Prostate gland (tissue), 2 donors: ENCODE measurements around the gene PPM1J. TPM values are rescaled to one million over a fixed set of nuclear protein-coding genes. Genes with fewer than 3 reads are reported as not detected.
A peak's percentile ranks its signal among the peaks of the same experiment; 100 is the strongest.

ENCODE experiments used
- DNase-seq: peaks from one replicate; pipeline ENCODE4 v3.0.0-alpha.2; 2019; ENCODE audit warnings: low spot score
- H3K27ac ChIP-seq, 2 donors: fragments of 200-600 bp; sonication (generic); 2 replicates each; pipeline ENCODE4 v1.5.1; 2017 to 2019
- H3K27me3 ChIP-seq: fragments of 200-600 bp; sonication (generic); replicated peaks from 2 replicates; pipeline ENCODE4 v1.5.1; 2019; ENCODE audit not compliant: insufficient read depth
- H3K36me3 ChIP-seq, 2 donors: fragments of 200-600 bp; sonication (generic); 1 replicate in 1 of 2; 2 replicates in 1 of 2; pipeline versions ENCODE4 v1.5.1 to v1.8.1; 2017 to 2019
- H3K4me1 ChIP-seq: fragments of 200-600 bp; sonication (generic); replicated peaks from 2 replicates; pipeline ENCODE4 v1.5.1; 2019
- H3K4me3 ChIP-seq, 2 donors: fragments of 200-600 bp; sonication (generic); 2 replicates each; pipeline ENCODE4 v1.5.1; 2017 to 2019
- H3K9me3 ChIP-seq: fragments of 200-600 bp; sonication (generic); 2 replicates; pipeline ENCODE4 v1.5.1; 2017
- POLR2A ChIP-seq: fragments of 450-650 bp; IDR thresholded peaks from one replicate; pipeline ENCODE4 v1.6.1; 2016; ENCODE audit warnings: antibody characterized with exemption, mild to moderate bottlenecking
- POLR2AphosphoS5 ChIP-seq: sonication (generic); formaldehyde crosslinking; IDR thresholded peaks from one replicate; pipeline ENCODE4 v1.6.1; 2017; ENCODE audit warnings: antibody characterized with exemption
- WGBS: methylation state at CpG from one replicate; pipeline ENCODE4 v1.1.5; 2018; 5-methylcytosine and 5-hydroxymethylcytosine counted together
- intact Hi-C: fragments of 100-400 bp; cut with DNase I; formaldehyde crosslinking; loops from one replicate; pipeline ENCODE4 v1.14.2; 2022
- total RNA-seq, 2 donors: library from RNA; depleted of rRNA; stranded (reverse); fragments of >200 nt; gene quantifications; one replicate each; pipeline ENCODE4 v1.1.0, GENCODE V29; 2016
- TF ChIP-seq, protein P1 (sequence below), 4 experiments: fragments of 200-600 bp in 2 of 4; fragments of 450-650 bp in 2 of 4; sonication (generic) in 2 of 4; IDR thresholded peaks; 1 replicate in 3 of 4; 2 replicates in 1 of 4; pipeline ENCODE4 v1.5.1; 2016 to 2019; ENCODE audit warnings: antibody characterized with exemption in 4 of 4, mild to moderate bottlenecking in 2 of 4, moderate library complexity in 2 of 4

The PPM1J gene
- total RNA-seq, 2 donors from 2014 or later, result 2.0 to 16.8 TPM

DNA sequence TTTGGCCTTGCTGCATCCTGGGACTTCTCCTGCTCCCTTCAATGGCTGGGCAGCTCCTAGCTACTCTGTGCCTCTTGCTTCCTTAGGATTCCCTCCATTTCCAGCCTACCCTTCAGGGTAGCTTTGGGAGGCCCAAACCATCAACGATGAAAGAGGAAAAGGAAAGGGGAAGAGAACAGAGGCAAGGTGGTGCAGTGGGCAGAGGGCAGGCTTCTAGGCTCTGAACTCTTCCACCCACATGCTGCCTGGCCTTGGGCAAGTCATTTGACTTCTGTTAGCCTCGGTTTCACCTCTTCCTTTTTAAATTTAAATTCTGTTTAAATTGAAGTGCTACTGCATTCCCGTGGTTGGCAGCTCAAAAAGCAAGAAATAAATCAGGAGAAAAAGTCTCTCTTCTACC lies 5.7 kb upstream of the PPM1J start:
- TF ChIP-seq POLR2A (no peak), POLR2AphosphoS5 (no peak)
- TF ChIP-seq, protein P1, sequence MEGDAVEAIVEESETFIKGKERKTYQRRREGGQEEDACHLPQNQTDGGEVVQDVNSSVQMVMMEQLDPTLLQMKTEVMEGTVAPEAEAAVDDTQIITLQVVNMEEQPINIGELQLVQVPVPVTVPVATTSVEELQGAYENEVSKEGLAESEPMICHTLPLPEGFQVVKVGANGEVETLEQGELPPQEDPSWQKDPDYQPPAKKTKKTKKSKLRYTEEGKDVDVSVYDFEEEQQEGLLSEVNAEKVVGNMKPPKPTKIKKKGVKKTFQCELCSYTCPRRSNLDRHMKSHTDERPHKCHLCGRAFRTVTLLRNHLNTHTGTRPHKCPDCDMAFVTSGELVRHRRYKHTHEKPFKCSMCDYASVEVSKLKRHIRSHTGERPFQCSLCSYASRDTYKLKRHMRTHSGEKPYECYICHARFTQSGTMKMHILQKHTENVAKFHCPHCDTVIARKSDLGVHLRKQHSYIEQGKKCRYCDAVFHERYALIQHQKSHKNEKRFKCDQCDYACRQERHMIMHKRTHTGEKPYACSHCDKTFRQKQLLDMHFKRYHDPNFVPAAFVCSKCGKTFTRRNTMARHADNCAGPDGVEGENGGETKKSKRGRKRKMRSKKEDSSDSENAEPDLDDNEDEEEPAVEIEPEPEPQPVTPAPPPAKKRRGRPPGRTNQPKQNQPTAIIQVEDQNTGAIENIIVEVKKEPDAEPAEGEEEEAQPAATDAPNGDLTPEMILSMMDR (IDR thresholded peaks at IDR 0.05), result no peak
- WGBS, result 83% methylated on average over 3 of the region's 3 CpGs
- H3K27me3 ChIP-seq, result no peaks in the 10 kb centered on the region
- no peak for DNase-seq
- H3K27ac ChIP-seq, result no peak overlapping the region
- H3K9me3 ChIP-seq, result no peaks in the 10 kb centered on the region
- H3K36me3 ChIP-seq, result no peaks in the 10 kb centered on the region
- intact Hi-C loops, result no loop called here
- no peak overlapping the region for H3K4me3 ChIP-seq
- peaks cover 4% of the 10 kb centered on the region for H3K4me1 ChIP-seq

DNA sequence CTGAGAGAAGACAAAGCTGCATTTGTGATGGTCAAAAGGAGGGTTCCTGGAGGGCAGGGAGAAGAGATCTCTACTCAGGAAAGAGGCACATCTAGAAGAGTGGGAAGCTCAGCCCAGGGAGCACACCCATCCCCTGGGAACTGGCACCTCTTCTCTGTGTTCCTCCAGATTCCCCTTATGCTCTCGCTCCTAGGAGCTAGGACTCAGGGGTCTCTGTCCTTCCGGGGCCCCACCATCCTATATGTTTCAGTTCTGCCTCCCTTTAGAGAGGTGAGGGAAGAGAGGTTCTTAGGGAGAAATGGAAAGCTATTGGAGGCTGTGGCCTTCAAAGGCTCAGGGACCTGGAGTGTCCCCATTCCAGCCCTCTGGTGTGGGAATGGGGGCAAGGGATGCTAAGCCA lies 4.6 kb upstream of the PPM1J start:
- intact Hi-C loops, result loop anchor here (5.0 to 10.0 kb wide), 3 partner anchors 238 to 958 kb away; partner anchors contain the start of genes LRIG2 and SLC16A1
- Histone ChIP-seq H3K9me3 (no peaks in the 10 kb centered on the region), H3K27me3 (no peaks in the 10 kb centered on the region), H3K36me3 (no peaks in the 10 kb centered on the region), H3K27ac (no peak overlapping the region), H3K4me1 (peaks cover 4% of the 10 kb centered on the region), H3K4me3 (no peak overlapping the region)
- no peak for DNase-seq
- TF ChIP-seq, protein P1 (IDR thresholded peaks at IDR 0.05), result no peak
- no peak for TF ChIP-seq POLR2AphosphoS5
- TF ChIP-seq POLR2A, result no peak
- WGBS, result 100% methylated on average over 2 of the region's 2 CpGs

DNA sequence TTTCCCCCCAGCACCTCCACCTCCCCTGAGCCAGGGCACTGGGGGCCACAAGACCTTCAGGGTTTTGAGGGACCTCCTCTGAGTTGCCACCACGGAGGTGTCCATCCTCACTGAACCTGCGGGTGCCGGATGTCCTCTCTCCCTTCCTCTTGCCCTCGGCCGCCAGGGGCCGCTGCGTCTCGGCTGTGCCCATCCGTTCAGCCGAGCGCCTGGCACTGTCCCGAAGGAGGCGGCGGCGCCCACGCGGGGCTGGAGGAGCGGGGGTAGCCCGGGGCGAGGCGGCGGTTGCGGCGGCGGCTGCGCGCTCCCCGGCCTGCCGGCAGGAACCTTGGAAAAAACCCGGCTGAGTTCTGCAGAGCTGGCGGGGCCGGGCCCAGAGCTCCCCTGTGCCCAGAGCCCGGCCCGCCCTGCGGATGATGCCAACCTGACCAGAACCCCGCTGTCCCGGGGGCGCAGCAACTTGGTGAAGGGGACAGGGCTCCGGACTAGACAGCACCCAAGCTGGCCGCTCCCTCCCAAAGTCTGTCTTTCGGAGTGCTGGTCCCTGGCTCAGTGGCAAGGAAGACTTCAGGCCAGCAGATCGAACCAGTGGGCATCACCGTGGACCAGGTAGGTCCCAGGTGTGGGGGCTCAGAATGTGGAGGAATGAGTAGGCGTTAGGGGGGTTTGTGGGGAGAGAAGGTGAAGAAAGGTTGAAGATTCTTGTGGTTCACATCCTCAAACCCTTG lies 3.7 kb upstream of the PPM1J start:
- Histone ChIP-seq H3K4me3 (peak overlapping the region in 1 of 2 donors; percentile 24), H3K4me1 (peaks cover 4% of the 10 kb centered on the region), H3K27me3 (no peaks in the 10 kb centered on the region), H3K36me3 (no peaks in the 10 kb centered on the region), H3K9me3 (no peaks in the 10 kb centered on the region), H3K27ac (no peak overlapping the region)
- DNase-seq, result peak; percentile 69
- WGBS, result 15% methylated on average over 43 of the region's 44 CpGs
- intact Hi-C loops, result loop anchor here (1.0 to 10.0 kb wide), 4 partner anchors 85 to 958 kb away; partner anchors contain the start of genes LRIG2 and SLC16A1
- TF ChIP-seq, protein P1 (IDR thresholded peaks at IDR 0.05), result peak; percentile 71 to 88 (median 82)
- TF ChIP-seq POLR2AphosphoS5 (peak; percentile 28), POLR2A (no peak)

DNA sequence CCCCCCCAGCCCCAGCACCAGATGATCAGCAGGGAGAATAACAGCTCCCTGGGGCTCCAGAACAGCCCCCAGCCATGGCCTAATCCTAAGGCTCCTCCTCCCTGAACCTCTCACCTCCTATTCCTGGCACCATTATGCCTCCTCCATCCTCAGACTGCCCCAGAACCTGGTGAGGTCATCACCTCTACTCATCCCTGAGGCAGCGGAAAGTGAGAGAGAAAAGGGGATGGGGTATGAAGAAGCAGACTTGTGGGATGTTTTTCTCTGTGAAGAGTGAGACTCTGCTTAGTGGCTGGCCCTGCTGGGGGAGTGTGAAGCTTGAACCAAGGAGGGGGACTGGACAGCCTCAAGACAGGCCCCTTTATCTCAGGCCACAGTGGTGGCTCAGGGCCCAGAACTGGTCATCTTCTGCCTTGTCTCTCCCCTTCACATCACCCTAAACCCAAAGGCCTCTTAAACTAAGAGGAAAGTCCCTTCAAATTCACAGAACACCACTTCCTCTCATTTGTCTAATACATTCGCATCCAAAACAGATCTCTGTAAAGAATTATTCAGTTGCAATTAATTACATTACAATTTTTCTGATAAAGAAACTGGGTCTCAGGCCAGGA lies 2.2 kb upstream of the PPM1J start:
- Histone ChIP-seq H3K4me3 (no peak overlapping the region), H3K4me1 (peaks cover 4% of the 10 kb centered on the region), H3K27me3 (no peaks in the 10 kb centered on the region), H3K36me3 (no peaks in the 10 kb centered on the region), H3K27ac (no peak overlapping the region), H3K9me3 (no peaks in the 10 kb centered on the region)
- TF ChIP-seq, protein P1 (IDR thresholded peaks at IDR 0.05), result no peak
- TF ChIP-seq POLR2A, result no peak
- TF ChIP-seq POLR2AphosphoS5, result no peak
- DNase-seq, result no peak
- WGBS, result 90% methylated on average over 2 of the region's 2 CpGs
- intact Hi-C loops, result loop anchor here (5.0 to 10.0 kb wide), 3 partner anchors 240 to 960 kb away; partner anchors contain the start of genes LRIG2 and SLC16A1
